SU-DHL-6 (cell line): ENCODE measurements around the gene RNF123.

Experiments used
- EZH2phosphoT487 ChIP-seq: fragments of 200-600 bp; sonication (generic), shearing (Covaris generic); conservative IDR thresholded peaks from 2 replicates; pipeline ENCODE4 v1.6.1; 2018; ENCODE audit warnings: mild to moderate bottlenecking, antibody characterized with exemption, low read length, moderate library complexity, mixed read lengths
- TF ChIP-seq, protein P1 (sequence below): fragments of 200-600 bp; sonication (generic); IDR thresholded peaks from one replicate; pipeline ENCODE4 v1.5.1; 2017; ENCODE audit warnings: antibody characterized with exemption, mild to moderate bottlenecking, low read length, moderate library complexity; ENCODE audit not compliant: insufficient read depth, poor library complexity, severe bottlenecking

DNA sequence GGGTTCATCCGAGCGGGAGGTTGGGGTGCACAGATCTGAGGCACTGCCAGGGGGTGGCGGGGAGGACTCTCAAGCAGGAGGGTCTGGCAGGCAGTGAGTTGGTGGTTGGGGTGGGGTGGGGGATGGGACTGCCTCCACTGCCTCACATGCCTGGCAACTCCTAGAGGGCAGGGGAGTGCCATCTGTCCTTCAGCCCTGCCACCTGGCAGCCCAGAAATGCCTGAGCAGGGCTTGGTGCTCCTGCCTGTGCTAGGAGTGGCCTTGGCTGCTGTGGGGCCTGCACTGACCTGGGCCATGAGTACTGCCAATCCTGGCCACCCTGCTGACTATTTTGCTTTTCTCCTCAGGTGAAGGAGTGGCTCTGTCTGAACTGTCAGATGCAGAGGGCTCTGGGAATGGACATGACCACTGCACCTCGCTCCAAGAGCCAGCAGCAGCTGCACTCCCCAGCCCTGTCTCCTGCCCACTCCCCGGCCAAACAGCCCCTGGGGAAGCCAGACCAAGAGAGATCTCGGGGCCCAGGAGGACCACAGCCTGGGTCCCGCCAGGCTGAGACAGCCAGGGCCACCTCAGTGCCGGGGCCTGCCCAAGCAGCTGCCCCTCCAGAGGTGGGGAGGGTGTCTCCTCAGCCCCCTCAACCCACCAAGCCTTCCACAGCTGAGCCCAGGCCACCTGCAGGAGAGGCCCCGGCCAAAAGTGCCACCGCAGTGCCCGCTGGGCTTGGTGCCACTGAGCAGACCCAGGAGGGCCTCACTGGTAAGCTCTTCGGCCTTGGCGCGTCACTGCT, 47.2 kb upstream of the RNF123 start:
- TF ChIP-seq, protein P1, sequence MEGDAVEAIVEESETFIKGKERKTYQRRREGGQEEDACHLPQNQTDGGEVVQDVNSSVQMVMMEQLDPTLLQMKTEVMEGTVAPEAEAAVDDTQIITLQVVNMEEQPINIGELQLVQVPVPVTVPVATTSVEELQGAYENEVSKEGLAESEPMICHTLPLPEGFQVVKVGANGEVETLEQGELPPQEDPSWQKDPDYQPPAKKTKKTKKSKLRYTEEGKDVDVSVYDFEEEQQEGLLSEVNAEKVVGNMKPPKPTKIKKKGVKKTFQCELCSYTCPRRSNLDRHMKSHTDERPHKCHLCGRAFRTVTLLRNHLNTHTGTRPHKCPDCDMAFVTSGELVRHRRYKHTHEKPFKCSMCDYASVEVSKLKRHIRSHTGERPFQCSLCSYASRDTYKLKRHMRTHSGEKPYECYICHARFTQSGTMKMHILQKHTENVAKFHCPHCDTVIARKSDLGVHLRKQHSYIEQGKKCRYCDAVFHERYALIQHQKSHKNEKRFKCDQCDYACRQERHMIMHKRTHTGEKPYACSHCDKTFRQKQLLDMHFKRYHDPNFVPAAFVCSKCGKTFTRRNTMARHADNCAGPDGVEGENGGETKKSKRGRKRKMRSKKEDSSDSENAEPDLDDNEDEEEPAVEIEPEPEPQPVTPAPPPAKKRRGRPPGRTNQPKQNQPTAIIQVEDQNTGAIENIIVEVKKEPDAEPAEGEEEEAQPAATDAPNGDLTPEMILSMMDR: no peak
- TF ChIP-seq EZH2phosphoT487: no peak
